Vagina (tissue), 2 donors: ENCODE data around the gene KLHL33.

Source experiments
- POLR2A ChIP-seq, 2 donors: fragments of 450-650 bp; IDR thresholded peaks; one replicate each; pipeline ENCODE4 v1.6.1; 2017; ENCODE audit warnings: antibody characterized with exemption in 2 of 2, mild to moderate bottlenecking in 2 of 2, moderate library complexity in 2 of 2
- TF ChIP-seq, protein P1 (sequence below), 3 experiments: fragments of 450-650 bp in 2 of 3; fragments of 200-600 bp in 1 of 3; sonication (generic) in 1 of 3; IDR thresholded peaks; one replicate each; pipeline ENCODE4 v1.5.1; 2017 to 2019; ENCODE audit warnings: antibody characterized with exemption in 3 of 3, mild to moderate bottlenecking in 2 of 3, moderate library complexity in 2 of 3

DNA sequence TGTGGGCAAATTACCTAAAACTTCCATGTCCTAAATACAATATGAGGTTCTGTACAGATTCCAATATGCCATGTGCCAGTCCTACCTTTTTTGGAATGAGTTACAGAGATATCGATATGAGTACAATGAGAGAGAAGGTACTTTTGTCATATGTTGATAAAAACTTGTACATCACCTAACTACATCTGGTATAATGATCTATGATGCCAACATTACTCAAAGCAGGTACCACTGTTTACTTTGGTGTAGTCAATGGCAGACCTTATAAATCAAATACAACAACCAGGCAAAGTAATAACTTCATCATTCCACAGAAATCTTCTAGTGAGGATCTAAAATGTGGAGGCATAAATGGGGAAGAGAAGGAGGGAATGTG lies 35.4 kb downstream of the KLHL33 start:
- TF ChIP-seq, protein P1, sequence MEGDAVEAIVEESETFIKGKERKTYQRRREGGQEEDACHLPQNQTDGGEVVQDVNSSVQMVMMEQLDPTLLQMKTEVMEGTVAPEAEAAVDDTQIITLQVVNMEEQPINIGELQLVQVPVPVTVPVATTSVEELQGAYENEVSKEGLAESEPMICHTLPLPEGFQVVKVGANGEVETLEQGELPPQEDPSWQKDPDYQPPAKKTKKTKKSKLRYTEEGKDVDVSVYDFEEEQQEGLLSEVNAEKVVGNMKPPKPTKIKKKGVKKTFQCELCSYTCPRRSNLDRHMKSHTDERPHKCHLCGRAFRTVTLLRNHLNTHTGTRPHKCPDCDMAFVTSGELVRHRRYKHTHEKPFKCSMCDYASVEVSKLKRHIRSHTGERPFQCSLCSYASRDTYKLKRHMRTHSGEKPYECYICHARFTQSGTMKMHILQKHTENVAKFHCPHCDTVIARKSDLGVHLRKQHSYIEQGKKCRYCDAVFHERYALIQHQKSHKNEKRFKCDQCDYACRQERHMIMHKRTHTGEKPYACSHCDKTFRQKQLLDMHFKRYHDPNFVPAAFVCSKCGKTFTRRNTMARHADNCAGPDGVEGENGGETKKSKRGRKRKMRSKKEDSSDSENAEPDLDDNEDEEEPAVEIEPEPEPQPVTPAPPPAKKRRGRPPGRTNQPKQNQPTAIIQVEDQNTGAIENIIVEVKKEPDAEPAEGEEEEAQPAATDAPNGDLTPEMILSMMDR (IDR thresholded peaks at IDR 0.05): no peak
- no peak for TF ChIP-seq POLR2A (IDR thresholded peaks at IDR 0.05)
